PC-9 (cell line): ENCODE data around the gene ZNF90. TPM values are rescaled to one million over a fixed set of nuclear protein-coding genes. Genes with fewer than 3 reads are reported as not detected.
A peak's percentile ranks its signal among the peaks of the same experiment; 100 is the strongest.
"Not testable (repeated sequence)": the region's sequence is repeated elsewhere in the genome, so short reads cannot be mapped to it uniquely, and the experiment has no call there.

ENCODE experiments used
- BruUV-seq: library from RNA; stranded (reverse); fragments of 400-500 nt; replicated peaks from 2 replicates; lab custom pipeline; 2021; lab: Mats Ljungman, UMichigan
- CTCF ChIA-PET: fragments of 300-600 bp; sonication (Branson Sonifier 250); formaldehyde crosslinking; loops from one replicate; lab custom pipeline; 2022; ENCODE audit warnings: antibody characterized with exemption; lab: Charles Lee
- POLR2A ChIA-PET: fragments of 300-600 bp; sonication (Branson Sonifier 250); formaldehyde crosslinking; loops from one replicate; lab custom pipeline; 2022; ENCODE audit warnings: antibody characterized with exemption; ENCODE audit not compliant: unreplicated experiment; lab: Charles Lee
- DNase-seq, 2 experiments: peaks; one replicate each; pipeline versions ENCODE4 v3.0.0 to v3.0.0-alpha.2; 2015 to 2022; ENCODE audit warnings: mixed read lengths in 1 of 2
- H2AFZ ChIP-seq: fragments of 200-600 bp; sonication (generic); 2 replicates; pipeline ENCODE4 v1.8.1; 2017; ENCODE audit warnings: antibody characterized with exemption
- H3F3A ChIP-seq: fragments of 200-600 bp; sonication (generic); 2 replicates; pipeline ENCODE4 v1.8.1; 2017; ENCODE audit warnings: antibody characterized with exemption, mild to moderate bottlenecking, low read depth; ENCODE audit not compliant: insufficient read depth
- H3K27ac ChIP-seq: fragments of 200-600 bp; sonication (generic); 2 replicates; pipeline ENCODE4 v1.6.1; 2016; ENCODE audit warnings: mixed run types
- H3K27me3 ChIP-seq: fragments of 200-600 bp; sonication (generic); 2 replicates; pipeline ENCODE4 v1.6.1; 2016; ENCODE audit warnings: low read depth, mixed run types; ENCODE audit not compliant: insufficient read depth
- H3K36me3 ChIP-seq: fragments of 200-600 bp; sonication (generic); 2 replicates; pipeline ENCODE4 v1.6.1; 2016; ENCODE audit warnings: low read depth, mixed run types
- H3K4me1 ChIP-seq: fragments of 200-600 bp; sonication (generic); replicated peaks from 2 replicates; pipeline ENCODE4 v1.6.1; 2016; ENCODE audit warnings: mixed run types; ENCODE audit not compliant: insufficient read depth
- H3K4me2 ChIP-seq: fragments of 200-600 bp; sonication (generic); 2 replicates; pipeline ENCODE4 v1.6.1; 2017; ENCODE audit warnings: mixed run types
- H3K4me3 ChIP-seq: fragments of 200-600 bp; sonication (generic); 2 replicates; pipeline ENCODE4 v1.6.1; 2016; ENCODE audit warnings: mixed run types
- H3K79me2 ChIP-seq: fragments of 200-600 bp; sonication (generic); 2 replicates; pipeline ENCODE4 v1.6.1; 2017; ENCODE audit warnings: low read depth, mixed run types
- H3K9me2 ChIP-seq: fragments of 200-600 bp; sonication (generic); 2 replicates; pipeline ENCODE4 v1.8.1; 2017; ENCODE audit warnings: mild to moderate bottlenecking; ENCODE audit not compliant: insufficient read depth
- H3K9me3 ChIP-seq: fragments of 200-600 bp; sonication (generic); 2 replicates; pipeline ENCODE4 v1.8.1; 2016; ENCODE audit warnings: low read depth; ENCODE audit not compliant: insufficient read depth
- H4K20me1 ChIP-seq: fragments of 200-600 bp; sonication (generic); 2 replicates; pipeline ENCODE4 v1.8.1; 2017; ENCODE audit not compliant: insufficient read depth
- CTCF ChIP-seq: fragments of 200-600 bp; sonication (generic); conservative IDR thresholded peaks from 2 replicates; pipeline ENCODE4 v1.6.1; 2017; ENCODE audit warnings: mixed run types, antibody characterized with exemption, mild to moderate bottlenecking, moderate library complexity
- EZH2 ChIP-seq: fragments of 200-600 bp; sonication (generic); IDR thresholded peaks from 2 replicates; pipeline ENCODE4 v1.8.0; 2017; ENCODE audit warnings: antibody characterized with exemption, low read depth
- intact Hi-C: fragments of 100-400 bp; cut with micrococcal nuclease; formaldehyde crosslinking; loops from one replicate; pipeline ENCODE4 v1.10.0; 2022; ENCODE audit not compliant: unreplicated experiment
- total RNA-seq: library from RNA; stranded (reverse); gene quantifications from 2 replicates; pipeline ENCODE4 v1.2.3, GENCODE V29; 2021

ZNF90 gene
- total RNA-seq, 1 experiment from 2014 or later: 4.2 TPM

- Histone ChIP-seq H3K4me2 (peak overlapping the region; percentile 86), H3K27me3 (no peaks in the 10 kb centered on the region), H3K27ac (peak overlapping the region; percentile 73), H2AFZ (peak overlapping the region; percentile 95), H3K9me2 (no peaks in the 10 kb centered on the region), H3K4me3 (peak overlapping the region; percentile 78), H3F3A (no peaks in the 10 kb centered on the region), H4K20me1 (no peaks in the 10 kb centered on the region), H3K79me2 (no peaks in the 10 kb centered on the region), H3K36me3 (no peaks in the 10 kb centered on the region), H3K4me1 (0 out of 2 replicates have a peak, but pooled peaks cover 4% of the 10 kb centered on the region), H3K9me3 (no peaks in the 10 kb centered on the region; the same call in 1 of the 2 replicates)
- CTCF ChIA-PET: no interaction called here
- BruUV-seq: no TSS peak
- POLR2A ChIA-PET: interaction anchor here (0.5 to 1.0 kb wide), 7 partner anchors 13 to 388 kb away, joined by 3 to 12 read pairs (median 4); partner anchors contain the start of genes ZNF682 and ZNF90
- no peak for TF ChIP-seq CTCF
- TF ChIP-seq EZH2: no peak
- peak; percentile 92 to 97 for DNase-seq
- intact Hi-C loops: loop anchor here (1.0 to 2.0 kb wide), 2 partner anchors 13 to 27 kb away; partner anchors contain the start of gene ZNF682
Measured at GRCh38 chr19:20051841-20052768, 25.7 kb upstream of the ZNF90 start.

GRCh38 chr19:20058738-20059137 lies 19.1 kb upstream of the ZNF90 start:
- H3F3A ChIP-seq, DNase-seq, BruUV-seq, H3K4me2 ChIP-seq, H4K20me1 ChIP-seq, H3K27me3 ChIP-seq, H2AFZ ChIP-seq, CTCF ChIA-PET, H3K4me1 ChIP-seq, H3K9me2 ChIP-seq, H3K9me3 ChIP-seq, H3K27ac ChIP-seq, H3K4me3 ChIP-seq, intact Hi-C loops, H3K36me3 ChIP-seq, POLR2A ChIA-PET, H3K79me2 ChIP-seq: not testable (repeated sequence)

- Histone ChIP-seq H3K4me2 (no peak overlapping the region), H3K27ac (no peak overlapping the region), H3K4me3 (no peak overlapping the region), H3K36me3 (no peaks in the 10 kb centered on the region), H3K9me3 (no peaks in the 10 kb centered on the region), H3K27me3 (no peaks in the 10 kb centered on the region), H3K9me2 (no peaks in the 10 kb centered on the region; the same call in 1 of the 2 replicates), H4K20me1 (no peaks in the 10 kb centered on the region), H3K79me2 (no peaks in the 10 kb centered on the region), H3K4me1 (no peaks in the 10 kb centered on the region), H3F3A (no peaks in the 10 kb centered on the region), H2AFZ (no peak overlapping the region)
- TF ChIP-seq EZH2 (no peak), CTCF (no peak)
- no peak for DNase-seq
- intact Hi-C loops: no loop called here
- ChIA-PET CTCF (no interaction called here), POLR2A (no interaction called here)
- BruUV-seq: no TSS peak
Measured at GRCh38 chr19:20060282-20060681, 17.5 kb upstream of the ZNF90 start.
